Mesenteric fat pad (tissue), 1 donor: Measurements from ENCODE around the gene PPP1R37. TPM values are rescaled to one million over a fixed set of nuclear protein-coding genes. Genes with fewer than 3 reads are reported as not detected.
"Not testable (repeated sequence)": the region's sequence is repeated elsewhere in the genome, so short reads cannot be mapped to it uniquely, and the experiment has no call there.

Source experiments
- DNase-seq: peaks from one replicate; pipeline ENCODE4 v3.0.0-alpha.2; 2020; ENCODE audit warnings: low spot score
- total RNA-seq: library from RNA; stranded (reverse); fragmentation: NEBNext Ultra II Directional; extraction: Animal tissue kit (Norgen Biotek cat#: 25700); gene quantifications from one replicate; pipeline ENCODE4 v1.2.1, GENCODE V29; 2021
- donor health status: DM: yes; HTN: yes; CAD: no.

Gene PPP1R37
- total RNA-seq, 1 donor from 2014 or later = 22.0 TPM

- no peak for DNase-seq
These were observed 1.7 kb downstream of the PPP1R37 start for GRCh38 chr19:45094707-45095106.

- no peak for DNase-seq
These were observed 2.8 kb downstream of the PPP1R37 start for GRCh38 chr19:45095496-45096413.

GRCh38 chr19:45096700-45097099, 3.7 kb downstream of the PPP1R37 start:
- no peak for DNase-seq

GRCh38 chr19:45097450-45097775, 4.4 kb downstream of the PPP1R37 start:
- DNase-seq = no peak

- no peak for DNase-seq
These were observed 5.0 kb downstream of the PPP1R37 start for GRCh38 chr19:45097776-45098520.

GRCh38 chr19:45098521-45099466, 5.8 kb downstream of the PPP1R37 start:
- DNase-seq = no peak

GRCh38 chr19:45099467-45100191, 6.7 kb downstream of the PPP1R37 start:
- no peak for DNase-seq

- DNase-seq = no peak
These were observed 7.2 kb downstream of the PPP1R37 start for GRCh38 chr19:45100201-45100600.

GRCh38 chr19:45100846-45101252, 7.9 kb downstream of the PPP1R37 start:
- DNase-seq = no peak

- no peak for DNase-seq
These were observed 8.8 kb downstream of the PPP1R37 start for GRCh38 chr19:45101806-45102205.

- no peak for DNase-seq
These were observed 9.5 kb downstream of the PPP1R37 start for GRCh38 chr19:45102481-45102880.

- DNase-seq = no peak
These were observed 10.2 kb downstream of the PPP1R37 start for GRCh38 chr19:45103156-45103507.

GRCh38 chr19:45103508-45104319, 10.7 kb downstream of the PPP1R37 start:
- DNase-seq = no peak

- DNase-seq = no peak
These were observed 11.8 kb downstream of the PPP1R37 start for GRCh38 chr19:45104658-45105349.

GRCh38 chr19:45106363-45106762, 13.4 kb downstream of the PPP1R37 start:
- DNase-seq = not testable (repeated sequence)

GRCh38 chr19:45107621-45108150, 14.7 kb downstream of the PPP1R37 start:
- DNase-seq = no peak

GRCh38 chr19:45110851-45111266, 17.9 kb downstream of the PPP1R37 start:
- no peak for DNase-seq

- no peak for DNase-seq
These were observed 19.3 kb downstream of the PPP1R37 start for GRCh38 chr19:45112111-45112827.
